Activated naive CD4-positive, alpha-beta T cell treated with anti-CD3 and anti-CD28 coated beads, Interleukin-2, amount 50 U/mL, for 24 hours (primary cell): Measurements from ENCODE around the gene RIMBP3B.
"Not testable (repeated sequence)": the region's sequence is repeated elsewhere in the genome, so short reads cannot be mapped to it uniquely, and the experiment has no call there.

Source experiments
- H3K27ac Mint-ChIP-seq: one replicate; pipeline ENCODE4 v1.8.0; 2021; ENCODE audit warnings: mild to moderate bottlenecking, mixed read lengths
- H3K27me3 Mint-ChIP-seq: one replicate; pipeline ENCODE4 v1.8.0; 2021; ENCODE audit warnings: mixed read lengths
- H3K36me3 Mint-ChIP-seq: one replicate; pipeline ENCODE4 v1.8.0; 2021; ENCODE audit warnings: mixed read lengths
- H3K4me1 Mint-ChIP-seq: one replicate; pipeline ENCODE4 v1.8.0; 2021; ENCODE audit warnings: mixed read lengths
- H3K4me3 Mint-ChIP-seq: one replicate; pipeline ENCODE4 v1.8.0; 2021; ENCODE audit warnings: mild to moderate bottlenecking, mixed read lengths
- H3K9me3 Mint-ChIP-seq: one replicate; pipeline ENCODE4 v1.8.0; 2021; ENCODE audit warnings: mixed read lengths

Gene RIMBP3B

GRCh38 chr22:21383701-21384467, at the start of gene RIMBP3B:
Gene RIMBP3B, plus strand, starts transcription at chr22:21383751. Its CDS starts 108 bp downstream, at chr22:21383859.
- H3K27me3 Mint-ChIP-seq, H3K4me3 Mint-ChIP-seq, H3K36me3 Mint-ChIP-seq, H3K9me3 Mint-ChIP-seq, H3K27ac Mint-ChIP-seq, H3K4me1 Mint-ChIP-seq: not testable (repeated sequence)

- not testable (repeated sequence) for H3K4me3 Mint-ChIP-seq, H3K27me3 Mint-ChIP-seq, H3K9me3 Mint-ChIP-seq, H3K36me3 Mint-ChIP-seq, H3K27ac Mint-ChIP-seq, H3K4me1 Mint-ChIP-seq
Measured at GRCh38 chr22:21357527-21357926, 26.0 kb upstream of the RIMBP3B start.

GRCh38 chr22:21360525-21360924, 23.0 kb upstream of the RIMBP3B start:
- not testable (repeated sequence) for H3K27me3 Mint-ChIP-seq, H3K36me3 Mint-ChIP-seq, H3K27ac Mint-ChIP-seq, H3K4me3 Mint-ChIP-seq, H3K9me3 Mint-ChIP-seq, H3K4me1 Mint-ChIP-seq

GRCh38 chr22:21362473-21362872, 21.1 kb upstream of the RIMBP3B start:
- not testable (repeated sequence) for H3K4me1 Mint-ChIP-seq, H3K9me3 Mint-ChIP-seq, H3K27me3 Mint-ChIP-seq, H3K4me3 Mint-ChIP-seq, H3K27ac Mint-ChIP-seq, H3K36me3 Mint-ChIP-seq

- not testable (repeated sequence) for H3K4me3 Mint-ChIP-seq, H3K36me3 Mint-ChIP-seq, H3K27ac Mint-ChIP-seq, H3K9me3 Mint-ChIP-seq, H3K4me1 Mint-ChIP-seq, H3K27me3 Mint-ChIP-seq
Measured at GRCh38 chr22:21363061-21363460, 20.5 kb upstream of the RIMBP3B start.

- H3K27me3 Mint-ChIP-seq, H3K4me1 Mint-ChIP-seq, H3K27ac Mint-ChIP-seq, H3K36me3 Mint-ChIP-seq, H3K4me3 Mint-ChIP-seq, H3K9me3 Mint-ChIP-seq: not testable (repeated sequence)
Measured at GRCh38 chr22:21363803-21364202, 19.7 kb upstream of the RIMBP3B start.

- not testable (repeated sequence) for H3K4me1 Mint-ChIP-seq, H3K36me3 Mint-ChIP-seq, H3K4me3 Mint-ChIP-seq, H3K27ac Mint-ChIP-seq, H3K9me3 Mint-ChIP-seq, H3K27me3 Mint-ChIP-seq
Measured at GRCh38 chr22:21364362-21364761, 19.2 kb upstream of the RIMBP3B start.

GRCh38 chr22:21365337-21365736, 18.2 kb upstream of the RIMBP3B start:
- H3K4me3 Mint-ChIP-seq, H3K4me1 Mint-ChIP-seq, H3K27me3 Mint-ChIP-seq, H3K27ac Mint-ChIP-seq, H3K36me3 Mint-ChIP-seq, H3K9me3 Mint-ChIP-seq: not testable (repeated sequence)

- not testable (repeated sequence) for H3K36me3 Mint-ChIP-seq, H3K4me1 Mint-ChIP-seq, H3K9me3 Mint-ChIP-seq, H3K27ac Mint-ChIP-seq, H3K27me3 Mint-ChIP-seq, H3K4me3 Mint-ChIP-seq
Measured at GRCh38 chr22:21368603-21369310, 14.8 kb upstream of the RIMBP3B start.

- not testable (repeated sequence) for H3K36me3 Mint-ChIP-seq, H3K4me3 Mint-ChIP-seq, H3K9me3 Mint-ChIP-seq, H3K4me1 Mint-ChIP-seq, H3K27ac Mint-ChIP-seq, H3K27me3 Mint-ChIP-seq
Measured at GRCh38 chr22:21375880-21376279, 7.7 kb upstream of the RIMBP3B start.

GRCh38 chr22:21384468-21385357, 1.2 kb downstream of the RIMBP3B start:
- H3K36me3 Mint-ChIP-seq, H3K4me1 Mint-ChIP-seq, H3K27me3 Mint-ChIP-seq, H3K27ac Mint-ChIP-seq, H3K9me3 Mint-ChIP-seq, H3K4me3 Mint-ChIP-seq: not testable (repeated sequence)

- not testable (repeated sequence) for H3K4me1 Mint-ChIP-seq, H3K9me3 Mint-ChIP-seq, H3K27ac Mint-ChIP-seq, H3K27me3 Mint-ChIP-seq, H3K36me3 Mint-ChIP-seq, H3K4me3 Mint-ChIP-seq
Measured at GRCh38 chr22:21389480-21389879, 5.9 kb downstream of the RIMBP3B start.

GRCh38 chr22:21390013-21390412, 6.5 kb downstream of the RIMBP3B start:
- H3K4me3 Mint-ChIP-seq, H3K27me3 Mint-ChIP-seq, H3K4me1 Mint-ChIP-seq, H3K9me3 Mint-ChIP-seq, H3K36me3 Mint-ChIP-seq, H3K27ac Mint-ChIP-seq: not testable (repeated sequence)

- not testable (repeated sequence) for H3K27me3 Mint-ChIP-seq, H3K27ac Mint-ChIP-seq, H3K9me3 Mint-ChIP-seq, H3K4me3 Mint-ChIP-seq, H3K36me3 Mint-ChIP-seq, H3K4me1 Mint-ChIP-seq
Measured at GRCh38 chr22:21394613-21395012, 11.1 kb downstream of the RIMBP3B start.

- H3K27ac Mint-ChIP-seq, H3K4me1 Mint-ChIP-seq, H3K4me3 Mint-ChIP-seq, H3K27me3 Mint-ChIP-seq, H3K36me3 Mint-ChIP-seq, H3K9me3 Mint-ChIP-seq: not testable (repeated sequence)
Measured at GRCh38 chr22:21401197-21401969, 17.8 kb downstream of the RIMBP3B start.
